Measurements from ENCODE around the gene SRD5A1.

- TF ChIP-seq ZNF274 (IDR thresholded peaks at IDR 0.05; ENCODE audit: low read depth, low read length) = no peak
- no peak for TF ChIP-seq YY1 (IDR thresholded peaks at IDR 0.05; ENCODE audit: insufficient read depth, insufficient read length)
Observed at GRCh38 chr5:6599739-6600138, 33.5 kb upstream of the SRD5A1 start.
